ENCODE results near the gene HECTD1.

GRCh38 chr14:31069343-31069742 is 138.2 kb downstream of the HECTD1 start:
- TF ChIP-seq CTCF (IDR thresholded peaks at IDR 0.05; ENCODE audit: low read depth, low read length): no peak
- TF ChIP-seq, protein P1, sequence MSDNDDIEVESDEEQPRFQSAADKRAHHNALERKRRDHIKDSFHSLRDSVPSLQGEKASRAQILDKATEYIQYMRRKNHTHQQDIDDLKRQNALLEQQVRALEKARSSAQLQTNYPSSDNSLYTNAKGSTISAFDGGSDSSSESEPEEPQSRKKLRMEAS (IDR thresholded peaks at IDR 0.05; ENCODE audit: low read depth, low read length): no peak
- TF ChIP-seq POLR2A (IDR thresholded peaks at IDR 0.05; ENCODE audit: extremely low read depth, insufficient read length): no peak
- no peak for TF ChIP-seq MYC (IDR thresholded peaks at IDR 0.05; ENCODE audit: low read depth, low read length)

Data from NB4 (cell line).